ENCODE results near the gene KPNA6. TPM values are rescaled to one million over a fixed set of nuclear protein-coding genes. Genes with fewer than 3 reads are reported as not detected.
A peak's percentile ranks its signal among the peaks of the same experiment; 100 is the strongest.

Gene KPNA6
- total and polyA plus RNA-seq, 10 of the 15 experiments (the other 5 are each of a cell fraction or from before 2014, with no cell fraction given) = 11.1 to 55.6 (median 25.9) TPM

DNA sequence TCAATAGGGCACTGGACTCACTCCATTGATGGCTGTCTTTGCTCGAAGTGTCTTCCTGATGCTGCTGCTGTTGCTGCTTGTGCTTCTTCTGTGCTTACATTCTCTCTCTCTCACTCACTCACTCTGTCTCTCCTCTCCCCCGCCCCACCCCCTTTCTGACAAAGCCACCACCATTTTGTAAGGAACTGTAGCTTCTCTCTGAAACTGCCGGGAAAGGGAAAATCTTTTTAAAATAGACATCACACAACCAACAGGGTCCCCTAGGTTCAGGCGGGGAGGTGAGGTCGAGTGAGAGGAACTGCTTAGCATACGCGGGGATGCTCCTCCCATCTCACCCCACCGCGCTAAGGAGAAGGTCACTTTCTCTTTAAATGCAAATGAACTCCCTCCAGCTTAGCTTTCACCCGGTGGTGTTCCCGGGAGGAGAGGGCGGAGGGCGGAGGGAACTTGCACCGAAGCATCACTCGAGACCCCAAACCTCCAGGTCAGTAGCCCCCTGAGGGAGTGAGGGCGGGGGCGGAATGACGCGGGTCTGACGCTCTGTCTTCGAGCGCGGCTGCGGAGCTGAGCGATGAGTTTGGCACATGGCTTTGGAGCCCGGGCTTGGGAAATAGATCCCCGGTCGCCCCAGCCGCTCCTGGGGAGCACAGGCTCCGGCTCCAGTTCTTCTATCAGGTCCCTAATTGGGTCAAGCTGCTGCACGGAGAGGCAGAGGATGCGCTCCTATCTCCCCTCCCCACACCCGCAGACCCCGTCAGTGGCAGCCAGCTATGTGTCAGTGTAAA, 92.6 kb downstream of the KPNA6 start, which contains the start of gene CCDC28B (continued):
- TF ChIP-seq, protein P1, sequence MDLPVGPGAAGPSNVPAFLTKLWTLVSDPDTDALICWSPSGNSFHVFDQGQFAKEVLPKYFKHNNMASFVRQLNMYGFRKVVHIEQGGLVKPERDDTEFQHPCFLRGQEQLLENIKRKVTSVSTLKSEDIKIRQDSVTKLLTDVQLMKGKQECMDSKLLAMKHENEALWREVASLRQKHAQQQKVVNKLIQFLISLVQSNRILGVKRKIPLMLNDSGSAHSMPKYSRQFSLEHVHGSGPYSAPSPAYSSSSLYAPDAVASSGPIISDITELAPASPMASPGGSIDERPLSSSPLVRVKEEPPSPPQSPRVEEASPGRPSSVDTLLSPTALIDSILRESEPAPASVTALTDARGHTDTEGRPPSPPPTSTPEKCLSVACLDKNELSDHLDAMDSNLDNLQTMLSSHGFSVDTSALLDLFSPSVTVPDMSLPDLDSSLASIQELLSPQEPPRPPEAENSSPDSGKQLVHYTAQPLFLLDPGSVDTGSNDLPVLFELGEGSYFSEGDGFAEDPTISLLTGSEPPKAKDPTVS (IDR thresholded peaks at IDR 0.05; ENCODE audit: low read depth, low read length) = no peak

- H3K4me1 ChIP-seq (ENCODE audit: control insufficient read depth, insufficient read depth, low read length) = peaks cover 17% of the 10 kb centered on the region
- ChIA-PET POLR2A (interaction anchor here (0.5 to 2.8 kb wide), 17 partner anchors 10 to 278 kb away, joined by 3 to 25 read pairs (median 5); partner anchors contain the start of genes HDAC1, KPNA6, MARCKSL1 and PTP4A2), SMC1A (ENCODE audit: uncharacterized antibody, unreplicated experiment) (interaction anchor here (0.6 to 2.4 kb wide), 14 partner anchors 9 to 128 kb away, joined by 3 to 26 read pairs (median 4); partner anchors contain the start of genes TMEM39B and TXLNA), RAD21 (ENCODE audit: unreplicated experiment) (interaction anchor here (0.6 to 4.2 kb wide), 14 partner anchors 10 to 193 kb away, joined by 3 to 22 read pairs (median 3); partner anchors contain the start of genes BSDC1, KPNA6, TMEM39B and TXLNA), CTCF (interaction anchor here (0.8 to 3.7 kb wide), 13 partner anchors 9 to 197 kb away, joined by 3 to 27 read pairs (median 4); partner anchors contain the start of genes KPNA6, MARCKSL1, TMEM39B and TXLNA)
- H4K20me1 ChIP-seq (ENCODE audit: control insufficient read depth, insufficient read depth) = no peaks in the 10 kb centered on the region
- peaks cover 23% of the 10 kb centered on the region for H3K79me2 ChIP-seq (ENCODE audit: control insufficient read depth, insufficient read depth, low read length)
- H3K9me3 ChIP-seq (replicated peaks; ENCODE audit: control insufficient read depth, insufficient read depth, low read length) = no peaks in the 10 kb centered on the region
- BruUV-seq (replicated peaks) = no TSS peak
- H3K9ac ChIP-seq (ENCODE audit: control insufficient read depth, insufficient read depth, low read length) = peak overlapping the region; percentile 82
- intact Hi-C loops (cut with micrococcal nuclease; ENCODE audit: unreplicated experiment) = loop anchor here (2.0 to 5.0 kb wide), 3 partner anchors 20 to 211 kb away; no protein-coding TSS in a partner anchor
- in situ Hi-C loops (cut with MboI) = no loop called here
- ATAC-seq (peak; percentile 72), DNase-seq (ENCODE audit: low read depth, low spot score) (peak; percentile 50), FAIRE-seq (peak; percentile 80)
- peak overlapping the region; percentile 88 for H3K4me2 ChIP-seq (ENCODE audit: control insufficient read depth, insufficient read depth)
- H3K27ac ChIP-seq (ENCODE audit: control insufficient read depth, insufficient read depth) = peak overlapping the region; percentile 89
- H2AFZ ChIP-seq (ENCODE audit: control insufficient read depth, low read depth, low read length) = peak overlapping the region; percentile 71
- under 1% methylated on average over 26 of the region's 26 CpGs for WGBS (ENCODE audit: insufficient coverage, insufficient replicate concordance, low lambda C conversion rate, missing lambda C conversion rate)
- peaks cover 8 to 11% of the 10 kb centered on the region in 2 experiments for H3K36me3 ChIP-seq (ENCODE audit: control insufficient read depth in 2 of 2, insufficient read depth in 2 of 2, low read length in 1 of 2)
- peak overlapping the region; percentile 90 for H3K4me3 ChIP-seq
- no peaks in the 10 kb centered on the region for H3K27me3 ChIP-seq (replicated peaks in 1 of 2; ENCODE audit: control insufficient read depth in 2 of 2, insufficient read depth in 2 of 2, low read length in 1 of 2)
- TF ChIP-seq ZNF207 (IDR thresholded peaks at IDR 0.05; ENCODE audit: borderline replicate concordance) = peak; percentile 61; the same call in 1 of the 2 replicates
- no peak for TF ChIP-seq NFYB (IDR thresholded peaks at IDR 0.05; ENCODE audit: insufficient read depth, low read depth, low read length)
- no peak for TF ChIP-seq E2F4 (IDR thresholded peaks at IDR 0.05; ENCODE audit: low read depth, low read length)
- TF ChIP-seq MTA2 (IDR thresholded peaks at IDR 0.05; ENCODE audit: low read depth) = no peak
- TF ChIP-seq, protein P2, sequence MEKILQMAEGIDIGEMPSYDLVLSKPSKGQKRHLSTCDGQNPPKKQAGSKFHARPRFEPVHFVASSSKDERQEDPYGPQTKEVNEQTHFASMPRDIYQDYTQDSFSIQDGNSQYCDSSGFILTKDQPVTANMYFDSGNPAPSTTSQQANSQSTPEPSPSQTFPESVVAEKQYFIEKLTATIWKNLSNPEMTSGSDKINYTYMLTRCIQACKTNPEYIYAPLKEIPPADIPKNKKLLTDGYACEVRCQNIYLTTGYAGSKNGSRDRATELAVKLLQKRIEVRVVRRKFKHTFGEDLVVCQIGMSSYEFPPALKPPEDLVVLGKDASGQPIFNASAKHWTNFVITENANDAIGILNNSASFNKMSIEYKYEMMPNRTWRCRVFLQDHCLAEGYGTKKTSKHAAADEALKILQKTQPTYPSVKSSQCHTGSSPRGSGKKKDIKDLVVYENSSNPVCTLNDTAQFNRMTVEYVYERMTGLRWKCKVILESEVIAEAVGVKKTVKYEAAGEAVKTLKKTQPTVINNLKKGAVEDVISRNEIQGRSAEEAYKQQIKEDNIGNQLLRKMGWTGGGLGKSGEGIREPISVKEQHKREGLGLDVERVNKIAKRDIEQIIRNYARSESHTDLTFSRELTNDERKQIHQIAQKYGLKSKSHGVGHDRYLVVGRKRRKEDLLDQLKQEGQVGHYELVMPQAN (conservative IDR thresholded peaks at IDR 0.05) = peak; percentile 58; the same call in 1 of the 2 replicates
- peak; percentile 91 for TF ChIP-seq EED (IDR thresholded peaks at IDR 0.05; ENCODE audit: low read depth)
- TF ChIP-seq FOXM1 (IDR thresholded peaks at IDR 0.05; ENCODE audit: low read depth, low read length) = 0 out of 2 replicates have a peak, but pooled peaks have one; percentile 59
- TF ChIP-seq NFIC (IDR thresholded peaks at IDR 0.05; ENCODE audit: low read depth, low read length) = peak; percentile 70; the same call in 1 of the 2 replicates
- TF ChIP-seq SRF (IDR thresholded peaks at IDR 0.05; ENCODE audit: low read depth in 2 of 2, low read length in 2 of 2) = no peak
- TF ChIP-seq CREB1 (IDR thresholded peaks at IDR 0.05; ENCODE audit: low read depth) = peak; percentile 63; the same call in 1 of the 2 replicates
- no peak for TF ChIP-seq JUND (IDR thresholded peaks at IDR 0.05; ENCODE audit: low read depth, low read length)
- peak; percentile 22 to 23; a peak in 1 of 4 replicates for TF ChIP-seq EP300 (IDR thresholded peaks at IDR 0.05; ENCODE audit: borderline replicate concordance in 1 of 2, control insufficient read depth in 1 of 2, low read depth in 2 of 2, low read length in 2 of 2)
Observed at GRCh38 chr1:32201011-32201855, 93.4 kb downstream of the KPNA6 start.
